Ovary (tissue), 3 donors: ENCODE results near the gene KL.

ENCODE experiments used
- EP300 ChIP-seq: sonication (generic); formaldehyde crosslinking; IDR thresholded peaks from one replicate; pipeline ENCODE4 v1.6.1; 2017; ENCODE audit warnings: antibody characterized with exemption
- POLR2A ChIP-seq: fragments of 450-650 bp; IDR thresholded peaks from one replicate; pipeline ENCODE4 v1.6.1; 2017; ENCODE audit warnings: antibody characterized with exemption, mild to moderate bottlenecking, moderate library complexity
- TF ChIP-seq, protein P1 (sequence below), 3 donors: fragments of 450-650 bp in 2 of 3; fragments of 200-600 bp in 1 of 3; IDR thresholded peaks; one replicate each; pipeline versions ENCODE4 v1.5.1 to v1.8.0; 2016 to 2022; ENCODE audit warnings: antibody characterized with exemption in 3 of 3, mild to moderate bottlenecking in 1 of 3
- donor health status: DM: no; HTN: no; CAD: no.

DNA sequence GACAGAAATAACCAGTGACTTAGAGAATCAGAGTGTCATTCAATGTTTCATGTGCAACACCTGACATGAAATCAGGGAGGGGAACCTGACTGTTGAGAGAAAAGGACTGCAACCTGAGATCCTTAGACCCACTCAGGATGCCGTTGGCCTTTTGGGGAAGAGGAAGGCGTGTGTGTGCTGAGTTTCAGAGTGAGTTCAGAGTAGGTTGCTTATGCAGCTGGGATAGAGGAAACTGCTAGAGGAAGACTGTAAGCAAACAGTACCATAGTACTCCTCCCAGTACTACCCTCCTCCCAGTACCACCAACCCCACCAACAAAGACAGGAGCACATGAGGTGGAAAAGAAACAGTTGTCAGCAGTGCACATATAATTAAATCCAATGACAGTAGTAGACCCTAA lies 63.7 kb downstream of the KL start:
- no peak for TF ChIP-seq EP300
- TF ChIP-seq, protein P1, sequence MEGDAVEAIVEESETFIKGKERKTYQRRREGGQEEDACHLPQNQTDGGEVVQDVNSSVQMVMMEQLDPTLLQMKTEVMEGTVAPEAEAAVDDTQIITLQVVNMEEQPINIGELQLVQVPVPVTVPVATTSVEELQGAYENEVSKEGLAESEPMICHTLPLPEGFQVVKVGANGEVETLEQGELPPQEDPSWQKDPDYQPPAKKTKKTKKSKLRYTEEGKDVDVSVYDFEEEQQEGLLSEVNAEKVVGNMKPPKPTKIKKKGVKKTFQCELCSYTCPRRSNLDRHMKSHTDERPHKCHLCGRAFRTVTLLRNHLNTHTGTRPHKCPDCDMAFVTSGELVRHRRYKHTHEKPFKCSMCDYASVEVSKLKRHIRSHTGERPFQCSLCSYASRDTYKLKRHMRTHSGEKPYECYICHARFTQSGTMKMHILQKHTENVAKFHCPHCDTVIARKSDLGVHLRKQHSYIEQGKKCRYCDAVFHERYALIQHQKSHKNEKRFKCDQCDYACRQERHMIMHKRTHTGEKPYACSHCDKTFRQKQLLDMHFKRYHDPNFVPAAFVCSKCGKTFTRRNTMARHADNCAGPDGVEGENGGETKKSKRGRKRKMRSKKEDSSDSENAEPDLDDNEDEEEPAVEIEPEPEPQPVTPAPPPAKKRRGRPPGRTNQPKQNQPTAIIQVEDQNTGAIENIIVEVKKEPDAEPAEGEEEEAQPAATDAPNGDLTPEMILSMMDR (IDR thresholded peaks at IDR 0.05): no peak
- no peak for TF ChIP-seq POLR2A
